ENCODE data around the gene U2AF2. TPM values are rescaled to one million over a fixed set of nuclear protein-coding genes. Genes with fewer than 3 reads are reported as not detected.

U2AF2 gene
- total RNA-seq, 1 donor from 2014 or later: 74.5 TPM

GRCh38 chr19:55619286-55619685 lies 35.5 kb upstream of the U2AF2 start:
- intact Hi-C loops (cut with DNase I): no loop called here
- ATAC-seq (no peak), DNase-seq (ENCODE audit: missing footprints) (no peak)

DNA sequence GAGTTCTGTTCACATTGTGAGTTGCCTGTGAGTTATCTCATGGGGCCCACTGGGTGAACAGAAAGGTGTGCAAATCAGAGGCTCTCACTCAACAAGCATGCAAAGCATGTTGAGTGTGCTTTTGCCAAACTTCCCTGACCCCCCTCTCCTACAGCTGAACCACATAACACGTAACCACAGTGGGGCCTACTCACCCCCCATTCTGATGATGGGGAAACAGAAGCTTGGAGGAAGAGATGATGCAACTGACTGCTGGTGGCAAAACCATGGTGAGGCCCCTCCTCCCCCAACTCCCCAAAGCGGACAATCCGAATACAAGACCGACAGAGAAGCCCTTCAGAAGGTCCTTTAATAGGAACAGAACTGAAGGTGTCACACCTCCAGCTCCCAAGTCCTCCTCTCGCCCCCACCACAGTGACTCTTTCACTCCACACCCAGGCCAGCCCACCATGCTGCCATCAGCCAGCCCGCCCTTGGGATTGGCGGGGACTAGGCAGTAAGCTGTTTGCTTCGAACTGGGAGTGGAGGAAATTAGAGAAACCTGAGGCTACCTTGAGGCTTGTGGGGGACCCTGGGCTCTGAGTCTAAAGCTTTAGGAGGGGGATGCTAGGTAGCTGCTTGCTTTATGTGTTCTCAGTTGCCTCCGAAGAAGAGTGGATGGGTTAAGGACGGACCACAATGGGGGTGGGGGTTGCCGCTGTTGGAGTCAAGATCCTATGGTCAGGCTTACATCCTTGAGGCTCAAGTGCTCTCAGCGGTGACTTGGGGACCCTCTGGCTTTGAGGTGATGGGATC lies 34.2 kb upstream of the U2AF2 start:
- ATAC-seq (no peak), DNase-seq (ENCODE audit: missing footprints) (no peak)
- intact Hi-C loops (cut with DNase I): loop anchor here (10.0 kb wide), 1 partner anchor 476 kb away; the partner anchor contains the start of gene TNNT1

- intact Hi-C loops (cut with DNase I): loop anchor here (10.0 kb wide), 1 partner anchor 476 kb away; the partner anchor contains the start of gene TNNT1
- DNase-seq (ENCODE audit: missing footprints): no peak
- ATAC-seq: no peak
These were observed 33.6 kb upstream of the U2AF2 start for GRCh38 chr19:55621205-55621672.

DNA sequence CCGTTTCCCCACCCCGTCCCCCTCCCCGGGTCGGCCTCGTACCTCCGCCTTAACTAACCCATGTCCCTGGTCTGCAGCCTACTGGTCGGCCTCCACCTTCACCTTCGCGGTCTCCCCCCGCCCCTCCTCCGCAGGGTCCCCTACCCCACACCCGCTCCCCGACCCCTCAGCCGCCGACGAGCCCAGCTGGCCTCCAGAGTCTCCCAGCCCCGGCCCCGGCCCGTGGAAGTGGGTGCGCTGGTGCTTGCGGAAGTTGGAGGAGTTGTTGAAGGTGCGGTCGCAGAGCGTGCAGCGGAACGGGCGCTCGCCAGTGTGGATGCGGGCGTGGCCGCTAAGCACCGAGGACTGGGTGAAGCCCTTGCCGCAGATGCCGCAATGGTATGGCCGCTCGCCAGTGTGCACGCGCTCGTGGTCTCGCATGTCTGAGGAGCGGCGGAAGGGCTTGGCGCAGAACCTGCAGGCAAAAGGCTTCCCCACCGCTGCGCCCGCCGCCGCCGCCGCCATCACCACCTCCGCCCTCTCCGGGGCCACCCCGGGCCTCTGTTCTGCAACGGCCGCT lies 33.1 kb upstream of the U2AF2 start:
- DNase-seq (ENCODE audit: missing footprints) (no peak), ATAC-seq (no peak)
- intact Hi-C loops (cut with DNase I): loop anchor here (10.0 kb wide), 1 partner anchor 477 kb away; the partner anchor contains the start of gene TNNT1

GRCh38 chr19:55622242-55622969 lies 32.4 kb upstream of the U2AF2 start:
- intact Hi-C loops (cut with DNase I): loop anchor here (10.0 kb wide), 1 partner anchor 478 kb away; the partner anchor contains the start of gene TNNT1

GRCh38 chr19:55623130-55623529 lies 31.7 kb upstream of the U2AF2 start:
- DNase-seq (ENCODE audit: missing footprints) (no peak), ATAC-seq (no peak)
- intact Hi-C loops (cut with DNase I): loop anchor here (10.0 kb wide), 1 partner anchor 478 kb away; the partner anchor contains the start of gene TNNT1

More at GRCh38 chr19:55622242-55622969, 32.4 kb upstream of the U2AF2 start:
- ATAC-seq (no peak), DNase-seq (ENCODE audit: missing footprints) (no peak)

DNA sequence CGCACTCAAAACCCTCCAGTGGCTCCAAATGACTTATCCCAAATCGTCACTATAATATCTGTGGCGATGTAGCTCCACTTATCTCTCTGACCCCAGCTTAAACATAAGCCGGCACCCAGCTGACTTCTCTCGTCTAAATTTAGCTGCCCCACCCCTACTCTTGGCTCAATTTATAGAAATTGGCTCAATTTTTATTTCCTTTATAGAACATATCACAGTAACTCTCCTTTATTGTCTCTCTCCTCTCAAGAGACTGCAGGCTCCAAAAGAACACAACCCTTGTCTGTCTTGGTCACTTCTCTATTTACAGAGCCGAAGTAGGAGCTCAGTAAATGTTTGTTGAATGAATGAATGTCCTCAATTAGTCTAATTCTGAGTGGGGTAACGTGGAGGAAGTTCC lies 31.3 kb upstream of the U2AF2 start:
- intact Hi-C loops (cut with DNase I): loop anchor here (10.0 kb wide), 1 partner anchor 479 kb away; the partner anchor contains the start of gene TNNT1
- no peak for ATAC-seq
- no peak for DNase-seq (ENCODE audit: missing footprints)

- intact Hi-C loops (cut with DNase I): loop anchor here (10.0 kb wide), 1 partner anchor 480 kb away; the partner anchor contains the start of gene TNNT1
- DNase-seq (ENCODE audit: missing footprints) (peak; percentile 98), ATAC-seq (peak; percentile 93)
These were observed 30.5 kb upstream of the U2AF2 start, which contains the start of gene ZNF784 for GRCh38 chr19:55624109-55625003. Gene ZNF784 (minus strand): TSS chr19:55624566. CDS start chr19:55624561, 5 bp downstream.

DNA sequence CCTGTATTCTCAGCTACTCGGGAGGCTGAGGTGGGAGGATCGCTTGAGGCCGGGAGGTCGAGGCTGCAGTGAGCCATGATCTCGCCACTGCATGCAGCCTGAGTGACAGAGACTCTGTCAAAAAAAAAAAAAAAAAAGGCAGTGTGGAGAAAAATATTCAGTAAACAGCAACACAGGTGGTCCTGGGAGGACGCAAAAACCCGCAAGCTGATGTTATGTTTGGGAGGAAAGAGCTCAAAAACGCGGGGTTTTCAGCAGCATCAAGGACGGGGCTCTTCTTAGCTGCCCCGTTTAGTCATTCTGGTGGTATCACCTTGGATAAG lies 29.9 kb upstream of the U2AF2 start:
- intact Hi-C loops (cut with DNase I): loop anchor here (10.0 kb wide), 1 partner anchor 480 kb away; the partner anchor contains the start of gene TNNT1
- no peak for DNase-seq (ENCODE audit: missing footprints)
- ATAC-seq: no peak

GRCh38 chr19:55626350-55626749 lies 28.5 kb upstream of the U2AF2 start:
- DNase-seq (ENCODE audit: missing footprints): no peak
- no peak for ATAC-seq
- intact Hi-C loops (cut with DNase I): loop anchor here (10.0 kb wide), 1 partner anchor 482 kb away; the partner anchor contains the start of gene TNNT1

DNA sequence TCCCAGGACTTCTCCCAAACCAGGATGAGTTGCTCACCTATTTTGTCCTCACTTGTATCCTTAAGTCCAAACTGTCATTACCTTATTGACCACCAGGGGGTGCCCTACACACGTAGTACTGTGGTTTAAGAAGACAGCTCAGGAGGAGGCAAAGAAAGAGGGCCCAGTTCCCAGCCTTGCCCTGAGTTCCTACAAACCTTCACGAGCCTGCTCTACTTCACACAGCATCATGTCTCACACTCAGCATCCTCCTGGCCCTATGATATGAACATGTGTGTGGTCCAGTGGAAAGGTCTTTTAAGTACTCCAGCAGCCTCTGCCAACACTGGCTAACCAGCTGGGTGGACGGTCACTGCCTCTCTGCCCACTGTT lies 22.4 kb upstream of the U2AF2 start:
- DNase-seq (ENCODE audit: missing footprints) (no peak), ATAC-seq (peak; percentile 60)
- intact Hi-C loops (cut with DNase I): loop anchor here (1.0 to 5.0 kb wide), 3 partner anchors 115 to 175 kb away; partner anchors contain the start of genes C19orf85 and ISOC2

GRCh38 chr19:55633861-55634260 lies 21.0 kb upstream of the U2AF2 start:
- intact Hi-C loops (cut with DNase I): loop anchor here (5.0 kb wide), 2 partner anchors 172 to 173 kb away; partner anchors contain the start of genes C19orf85 and ISOC2
- ATAC-seq: no peak
- DNase-seq (ENCODE audit: missing footprints): no peak

DNA sequence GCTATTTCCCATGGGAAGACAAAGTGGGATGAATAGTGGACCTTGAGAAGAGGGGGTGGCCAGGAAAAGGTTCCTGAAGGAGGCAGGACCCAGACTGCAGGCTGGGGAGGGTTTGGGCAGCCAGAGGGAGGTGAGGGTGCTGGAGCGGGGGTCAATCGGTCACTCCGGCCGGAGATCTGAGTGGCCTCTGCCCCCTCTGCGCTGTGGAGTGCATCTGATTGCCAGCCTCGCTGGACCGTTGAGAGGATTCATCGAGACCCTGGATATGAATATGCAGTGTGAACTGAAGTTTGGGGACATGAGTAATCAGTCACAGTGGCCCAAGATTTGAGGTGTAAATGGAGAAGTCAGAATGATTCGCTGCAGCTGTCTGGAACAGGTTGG lies 19.5 kb upstream of the U2AF2 start:
- intact Hi-C loops (cut with DNase I): no loop called here
- ATAC-seq (no peak), DNase-seq (ENCODE audit: missing footprints) (no peak)

DNA sequence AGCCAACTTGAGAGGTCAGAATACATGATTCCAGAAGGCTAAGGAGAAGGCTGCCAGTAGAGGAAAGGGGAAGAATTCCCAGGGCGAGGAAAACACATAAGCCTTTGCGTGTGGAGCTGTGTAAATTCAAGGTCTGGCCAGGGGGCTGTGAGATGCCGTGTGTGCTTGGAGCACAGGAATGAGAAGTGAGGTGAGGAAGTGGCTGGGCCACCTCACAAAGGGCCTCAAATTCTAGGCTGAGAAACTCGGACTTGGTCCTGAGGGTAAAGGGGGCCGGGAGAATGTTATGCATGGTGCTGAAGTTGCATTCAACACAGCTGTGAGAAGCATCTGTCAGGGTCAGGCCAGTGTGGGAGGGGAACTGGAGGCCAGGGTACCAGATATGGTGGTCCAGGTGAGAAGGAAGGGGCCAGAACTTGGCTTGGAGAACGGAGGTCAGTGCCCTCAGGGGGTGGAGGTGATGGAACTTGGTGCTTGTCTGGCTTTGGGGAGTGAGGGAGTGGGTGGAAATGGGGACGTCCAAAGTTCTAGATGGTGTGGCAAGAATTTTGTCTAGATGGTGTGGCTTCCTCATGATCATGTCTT lies 18.9 kb upstream of the U2AF2 start:
- DNase-seq (ENCODE audit: missing footprints) (no peak), ATAC-seq (no peak)
- intact Hi-C loops (cut with DNase I): no loop called here

DNA sequence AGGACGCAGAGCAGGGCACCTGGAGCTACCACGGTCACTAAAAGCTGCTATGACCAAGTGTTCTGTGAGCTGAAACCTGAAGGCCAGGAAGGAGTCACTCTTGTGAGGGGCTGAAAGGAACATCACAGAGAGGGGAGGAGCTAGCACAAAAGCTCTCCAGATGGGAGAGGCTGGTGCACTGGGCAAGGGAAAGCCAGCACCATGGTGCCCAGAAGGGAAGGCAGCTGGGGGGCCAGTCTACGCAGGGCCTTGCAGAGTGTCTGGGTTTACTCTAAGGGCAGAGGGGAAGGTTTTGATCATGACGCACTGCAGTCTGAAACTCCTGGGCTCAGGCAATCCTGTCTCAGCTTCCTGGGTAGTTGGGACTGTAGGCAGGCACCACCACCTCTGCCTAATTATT lies 18.1 kb upstream of the U2AF2 start:
- DNase-seq (ENCODE audit: missing footprints): no peak
- no peak for ATAC-seq
- intact Hi-C loops (cut with DNase I): no loop called here

DNA sequence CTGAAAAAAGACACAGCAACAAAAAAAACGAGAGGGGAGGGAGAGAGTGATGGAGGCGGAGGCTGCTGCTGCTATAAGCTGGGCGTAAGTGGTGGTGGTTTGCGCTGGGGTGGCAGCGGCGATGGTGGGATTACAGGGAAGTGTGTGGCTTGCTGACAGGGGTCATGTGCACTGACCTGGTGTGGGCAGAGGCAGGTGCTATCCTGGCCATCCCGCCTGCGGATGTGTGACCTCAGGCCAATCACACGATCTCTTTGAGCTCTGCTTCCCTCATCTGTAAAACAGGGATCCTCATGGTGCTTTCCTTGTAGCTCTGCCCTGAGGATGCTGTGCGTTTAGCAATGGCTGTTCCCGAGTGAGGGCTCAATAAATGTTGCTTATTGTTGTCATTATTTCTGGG lies 17.3 kb upstream of the U2AF2 start:
- no peak for ATAC-seq
- no peak for DNase-seq (ENCODE audit: missing footprints)
- intact Hi-C loops (cut with DNase I): no loop called here

DNA sequence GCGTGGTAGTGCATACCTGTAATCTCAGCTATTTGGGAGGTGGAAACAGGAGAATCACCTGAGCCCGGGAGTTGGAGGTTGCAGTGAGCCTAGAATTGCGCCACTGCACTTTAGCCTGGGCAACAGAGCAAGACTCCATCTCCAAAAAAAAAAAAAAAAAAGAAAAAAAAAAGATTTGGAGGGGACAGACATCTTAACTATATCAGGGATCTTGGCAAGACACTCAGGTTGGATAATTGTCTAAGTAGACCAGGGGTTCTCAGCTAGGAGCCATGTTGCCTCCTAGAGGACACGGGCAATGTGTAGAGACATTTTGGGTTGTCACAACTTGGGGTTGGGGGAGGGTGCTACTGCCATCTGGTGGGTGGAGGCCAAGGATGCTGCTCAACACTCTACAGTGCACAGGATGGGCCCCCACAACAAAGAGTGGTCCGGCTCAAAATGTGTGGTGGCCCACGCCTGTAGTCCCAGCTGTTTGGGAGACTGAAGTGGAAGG lies 15.9 kb upstream of the U2AF2 start:
- DNase-seq (ENCODE audit: missing footprints): no peak
- intact Hi-C loops (cut with DNase I): no loop called here
- ATAC-seq: no peak
